Measurements from ENCODE around the gene MCM3.

DNA sequence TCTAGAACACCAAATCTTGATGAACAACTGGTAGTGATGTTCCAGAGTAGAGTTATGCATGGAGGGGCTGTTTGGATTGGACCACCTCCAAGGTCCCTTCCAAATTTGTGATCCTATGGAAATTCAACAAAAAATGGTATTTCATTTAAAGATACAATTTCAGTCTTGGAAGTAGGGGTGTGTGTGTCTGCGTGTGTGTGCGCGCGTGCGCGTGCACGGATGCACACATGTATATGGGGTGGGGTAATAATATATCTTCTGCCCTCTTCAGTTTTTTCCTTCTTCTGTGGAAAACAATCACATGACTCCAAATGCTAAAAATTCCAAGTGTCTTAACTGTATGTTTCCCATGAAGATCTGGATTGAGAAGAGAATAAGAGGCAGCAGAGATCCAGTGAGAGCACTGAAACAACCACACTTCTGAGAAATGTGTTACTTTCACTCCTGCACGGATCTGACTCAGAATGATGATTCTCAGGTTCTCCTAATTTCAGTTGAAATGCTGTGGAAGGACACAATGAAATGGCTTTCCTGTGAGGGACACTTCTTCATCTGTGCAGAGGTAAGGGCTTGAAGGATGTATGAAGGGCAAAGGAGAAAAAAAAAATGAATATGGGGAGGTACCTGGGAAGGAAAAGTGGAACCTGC, 29.7 kb downstream of the MCM3 start:
- TF ChIP-seq, protein P1, sequence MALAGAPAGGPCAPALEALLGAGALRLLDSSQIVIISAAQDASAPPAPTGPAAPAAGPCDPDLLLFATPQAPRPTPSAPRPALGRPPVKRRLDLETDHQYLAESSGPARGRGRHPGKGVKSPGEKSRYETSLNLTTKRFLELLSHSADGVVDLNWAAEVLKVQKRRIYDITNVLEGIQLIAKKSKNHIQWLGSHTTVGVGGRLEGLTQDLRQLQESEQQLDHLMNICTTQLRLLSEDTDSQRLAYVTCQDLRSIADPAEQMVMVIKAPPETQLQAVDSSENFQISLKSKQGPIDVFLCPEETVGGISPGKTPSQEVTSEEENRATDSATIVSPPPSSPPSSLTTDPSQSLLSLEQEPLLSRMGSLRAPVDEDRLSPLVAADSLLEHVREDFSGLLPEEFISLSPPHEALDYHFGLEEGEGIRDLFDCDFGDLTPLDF (CRISPR knock-in tag; IDR thresholded peaks at IDR 0.05): no peak
- TF ChIP-seq CREM (CRISPR knock-in tag; IDR thresholded peaks at IDR 0.05) (no peak), NR2C2 (CRISPR knock-in tag; IDR thresholded peaks at IDR 0.05) (no peak), ZNF263 (CRISPR knock-in tag; IDR thresholded peaks at IDR 0.05; ENCODE audit: low read depth) (no peak), GABPB1 (CRISPR knock-in tag; IDR thresholded peaks at IDR 0.05) (no peak), TEAD4 (CRISPR knock-in tag; IDR thresholded peaks at IDR 0.05) (no peak), SP1 (CRISPR knock-in tag; conservative IDR thresholded peaks at IDR 0.05) (no peak), JUN (CRISPR knock-in tag; IDR thresholded peaks at IDR 0.05) (no peak)
- TF ChIP-seq, protein P2, sequence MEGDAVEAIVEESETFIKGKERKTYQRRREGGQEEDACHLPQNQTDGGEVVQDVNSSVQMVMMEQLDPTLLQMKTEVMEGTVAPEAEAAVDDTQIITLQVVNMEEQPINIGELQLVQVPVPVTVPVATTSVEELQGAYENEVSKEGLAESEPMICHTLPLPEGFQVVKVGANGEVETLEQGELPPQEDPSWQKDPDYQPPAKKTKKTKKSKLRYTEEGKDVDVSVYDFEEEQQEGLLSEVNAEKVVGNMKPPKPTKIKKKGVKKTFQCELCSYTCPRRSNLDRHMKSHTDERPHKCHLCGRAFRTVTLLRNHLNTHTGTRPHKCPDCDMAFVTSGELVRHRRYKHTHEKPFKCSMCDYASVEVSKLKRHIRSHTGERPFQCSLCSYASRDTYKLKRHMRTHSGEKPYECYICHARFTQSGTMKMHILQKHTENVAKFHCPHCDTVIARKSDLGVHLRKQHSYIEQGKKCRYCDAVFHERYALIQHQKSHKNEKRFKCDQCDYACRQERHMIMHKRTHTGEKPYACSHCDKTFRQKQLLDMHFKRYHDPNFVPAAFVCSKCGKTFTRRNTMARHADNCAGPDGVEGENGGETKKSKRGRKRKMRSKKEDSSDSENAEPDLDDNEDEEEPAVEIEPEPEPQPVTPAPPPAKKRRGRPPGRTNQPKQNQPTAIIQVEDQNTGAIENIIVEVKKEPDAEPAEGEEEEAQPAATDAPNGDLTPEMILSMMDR (IDR thresholded peaks at IDR 0.05): no peak
- TF ChIP-seq, protein P3, sequence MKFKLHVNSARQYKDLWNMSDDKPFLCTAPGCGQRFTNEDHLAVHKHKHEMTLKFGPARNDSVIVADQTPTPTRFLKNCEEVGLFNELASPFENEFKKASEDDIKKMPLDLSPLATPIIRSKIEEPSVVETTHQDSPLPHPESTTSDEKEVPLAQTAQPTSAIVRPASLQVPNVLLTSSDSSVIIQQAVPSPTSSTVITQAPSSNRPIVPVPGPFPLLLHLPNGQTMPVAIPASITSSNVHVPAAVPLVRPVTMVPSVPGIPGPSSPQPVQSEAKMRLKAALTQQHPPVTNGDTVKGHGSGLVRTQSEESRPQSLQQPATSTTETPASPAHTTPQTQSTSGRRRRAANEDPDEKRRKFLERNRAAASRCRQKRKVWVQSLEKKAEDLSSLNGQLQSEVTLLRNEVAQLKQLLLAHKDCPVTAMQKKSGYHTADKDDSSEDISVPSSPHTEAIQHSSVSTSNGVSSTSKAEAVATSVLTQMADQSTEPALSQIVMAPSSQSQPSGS (CRISPR knock-in tag; IDR thresholded peaks at IDR 0.05; ENCODE audit: borderline replicate concordance, low read depth): no peak
- TF ChIP-seq, protein P4, sequence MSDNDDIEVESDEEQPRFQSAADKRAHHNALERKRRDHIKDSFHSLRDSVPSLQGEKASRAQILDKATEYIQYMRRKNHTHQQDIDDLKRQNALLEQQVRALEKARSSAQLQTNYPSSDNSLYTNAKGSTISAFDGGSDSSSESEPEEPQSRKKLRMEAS (CRISPR knock-in tag; IDR thresholded peaks at IDR 0.05): no peak

All from WTC11 (cell line).